ENCODE results near the gene TDRD3.
"Not testable (repeated sequence)": the region's sequence is repeated elsewhere in the genome, so short reads cannot be mapped to it uniquely, and the experiment has no call there.

Gene TDRD3

DNA sequence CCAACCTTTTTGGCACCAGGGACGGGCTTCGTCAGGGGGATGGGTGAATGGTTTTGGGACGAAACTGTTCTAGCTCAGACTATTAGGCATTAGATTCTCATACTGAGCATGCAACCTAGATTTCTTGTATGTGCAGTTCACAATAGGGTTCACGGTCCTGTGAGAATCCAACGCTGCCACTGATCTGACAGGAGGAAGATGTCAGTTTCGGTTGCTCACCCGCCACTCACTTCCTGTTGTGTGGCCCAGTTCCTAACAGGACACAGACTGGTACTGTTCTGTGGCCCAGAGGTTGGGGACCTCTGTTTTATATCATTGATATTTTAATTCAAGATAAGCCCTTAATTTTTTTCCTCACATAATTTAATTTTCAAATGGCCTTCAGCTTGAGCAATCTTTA lies 26.7 kb upstream of the TDRD3 start:
- H3K36me3 ChIP-seq (replicated peaks) = no peaks in the 10 kb centered on the region
- in situ Hi-C loops (cut with HindIII; ENCODE audit: low pct_ligation_motif_present, low sequenced_read_pairs) = no loop called here
- H3K27me3 ChIP-seq (replicated peaks) = no peaks in the 10 kb centered on the region
- H3K4me3 ChIP-seq (ENCODE audit: low read depth, low read length) = no peak overlapping the region
- H3K27ac ChIP-seq = no peak overlapping the region
- DNase-seq = no peak
- TF ChIP-seq, protein P1, sequence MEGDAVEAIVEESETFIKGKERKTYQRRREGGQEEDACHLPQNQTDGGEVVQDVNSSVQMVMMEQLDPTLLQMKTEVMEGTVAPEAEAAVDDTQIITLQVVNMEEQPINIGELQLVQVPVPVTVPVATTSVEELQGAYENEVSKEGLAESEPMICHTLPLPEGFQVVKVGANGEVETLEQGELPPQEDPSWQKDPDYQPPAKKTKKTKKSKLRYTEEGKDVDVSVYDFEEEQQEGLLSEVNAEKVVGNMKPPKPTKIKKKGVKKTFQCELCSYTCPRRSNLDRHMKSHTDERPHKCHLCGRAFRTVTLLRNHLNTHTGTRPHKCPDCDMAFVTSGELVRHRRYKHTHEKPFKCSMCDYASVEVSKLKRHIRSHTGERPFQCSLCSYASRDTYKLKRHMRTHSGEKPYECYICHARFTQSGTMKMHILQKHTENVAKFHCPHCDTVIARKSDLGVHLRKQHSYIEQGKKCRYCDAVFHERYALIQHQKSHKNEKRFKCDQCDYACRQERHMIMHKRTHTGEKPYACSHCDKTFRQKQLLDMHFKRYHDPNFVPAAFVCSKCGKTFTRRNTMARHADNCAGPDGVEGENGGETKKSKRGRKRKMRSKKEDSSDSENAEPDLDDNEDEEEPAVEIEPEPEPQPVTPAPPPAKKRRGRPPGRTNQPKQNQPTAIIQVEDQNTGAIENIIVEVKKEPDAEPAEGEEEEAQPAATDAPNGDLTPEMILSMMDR (IDR thresholded peaks at IDR 0.05; ENCODE audit: low read depth, low read length, missing control alignments) = no peak

- H3K27ac ChIP-seq = no peak overlapping the region
- TF ChIP-seq, protein P1 (IDR thresholded peaks at IDR 0.05; ENCODE audit: low read depth, low read length, missing control alignments) = no peak
- no peaks in the 10 kb centered on the region for H3K36me3 ChIP-seq (replicated peaks)
- no peaks in the 10 kb centered on the region for H3K27me3 ChIP-seq (replicated peaks)
- DNase-seq = no peak
- H3K4me3 ChIP-seq (ENCODE audit: low read depth, low read length) = no peak overlapping the region
- in situ Hi-C loops (cut with HindIII; ENCODE audit: low pct_ligation_motif_present, low sequenced_read_pairs) = no loop called here
Observed at GRCh38 chr13:60372141-60372540, 24.9 kb upstream of the TDRD3 start.

GRCh38 chr13:60379282-60379681 lies 17.7 kb upstream of the TDRD3 start:
- H3K27ac ChIP-seq; H3K36me3 ChIP-seq (replicated peaks); H3K4me3 ChIP-seq (ENCODE audit: low read depth, low read length); in situ Hi-C loops (cut with HindIII; ENCODE audit: low pct_ligation_motif_present, low sequenced_read_pairs); DNase-seq; H3K27me3 ChIP-seq (replicated peaks): not testable (repeated sequence)

- Histone ChIP-seq H3K4me3 (ENCODE audit: low read depth, low read length) (no peak overlapping the region), H3K27ac (no peak overlapping the region), H3K27me3 (replicated peaks) (no peaks in the 10 kb centered on the region), H3K36me3 (replicated peaks) (no peaks in the 10 kb centered on the region)
- TF ChIP-seq, protein P1 (IDR thresholded peaks at IDR 0.05; ENCODE audit: low read depth, low read length, missing control alignments) = peak; percentile 35
- in situ Hi-C loops (cut with HindIII; ENCODE audit: low pct_ligation_motif_present, low sequenced_read_pairs) = no loop called here
- no peak for DNase-seq
Observed at GRCh38 chr13:60379837-60380565, 17.0 kb upstream of the TDRD3 start.

- H3K36me3 ChIP-seq (replicated peaks) = no peaks in the 10 kb centered on the region
- in situ Hi-C loops (cut with HindIII; ENCODE audit: low pct_ligation_motif_present, low sequenced_read_pairs) = no loop called here
- H3K4me3 ChIP-seq (ENCODE audit: low read depth, low read length) = no peak overlapping the region
- TF ChIP-seq, protein P1 (IDR thresholded peaks at IDR 0.05; ENCODE audit: low read depth, low read length, missing control alignments) = no peak
- H3K27ac ChIP-seq = no peak overlapping the region
- DNase-seq = no peak
- H3K27me3 ChIP-seq (replicated peaks) = no peaks in the 10 kb centered on the region
Observed at GRCh38 chr13:60384911-60385310, 12.1 kb upstream of the TDRD3 start.

DNA sequence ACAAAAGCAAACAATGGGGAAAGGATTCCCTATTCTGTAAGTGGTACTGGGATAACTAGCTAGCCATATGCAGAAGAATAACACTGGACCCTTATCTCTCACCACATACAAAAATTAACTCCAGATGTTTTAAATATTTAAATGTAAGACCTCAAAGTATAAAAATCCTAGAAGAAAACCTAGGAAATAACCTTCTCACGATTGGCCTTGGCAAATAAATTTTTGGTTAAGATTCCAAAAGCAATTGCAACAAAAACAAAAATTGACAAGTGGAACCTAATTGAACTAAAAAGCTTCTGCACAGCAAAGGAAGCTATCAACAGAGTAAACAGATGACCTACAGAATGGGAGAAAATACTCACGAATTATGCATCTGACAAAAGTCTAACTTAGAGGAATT lies 10.8 kb upstream of the TDRD3 start:
- in situ Hi-C loops (cut with HindIII; ENCODE audit: low pct_ligation_motif_present, low sequenced_read_pairs) = no loop called here
- TF ChIP-seq, protein P1 (IDR thresholded peaks at IDR 0.05; ENCODE audit: low read depth, low read length, missing control alignments) = no peak

More for the DNA sequence above, 10.8 kb upstream of the TDRD3 start:
- no peak for DNase-seq
- H3K27ac ChIP-seq = no peak overlapping the region
- H3K4me3 ChIP-seq (ENCODE audit: low read depth, low read length) = no peak overlapping the region
- H3K36me3 ChIP-seq (replicated peaks) = no peaks in the 10 kb centered on the region
- no peaks in the 10 kb centered on the region for H3K27me3 ChIP-seq (replicated peaks)
